Measurements from ENCODE around the gene SPATA20. TPM values are rescaled to one million over a fixed set of nuclear protein-coding genes. Genes with fewer than 3 reads are reported as not detected.

Gene SPATA20
- total and polyA plus RNA-seq, 2 of the 13 experiments (the other 11 are each of a cell fraction or from before 2014, with no cell fraction given): 36.1 to 64.8 TPM

GRCh38 chr17:50541716-50542688 is 5.0 kb upstream of the SPATA20 start (continued):
- TF ChIP-seq THRA (CRISPR knock-in tag; IDR thresholded peaks at IDR 0.05; ENCODE audit: borderline replicate concordance): 0 out of 2 replicates have a peak, but pooled peaks have one; percentile 15
- TF ChIP-seq ZNF660 (CRISPR knock-in tag; IDR thresholded peaks at IDR 0.05; ENCODE audit: borderline replicate concordance, low read depth): no peak
- no peak for TF ChIP-seq SATB2 (CRISPR knock-in tag; IDR thresholded peaks at IDR 0.05)
- peak; percentile 28; the same call in 1 of the 2 replicates for TF ChIP-seq ZNF362 (CRISPR knock-in tag; IDR thresholded peaks at IDR 0.05; ENCODE audit: borderline replicate concordance)
- TF ChIP-seq ZNF543 (CRISPR knock-in tag; IDR thresholded peaks at IDR 0.05): no peak
- peak; percentile 93 for TF ChIP-seq CENPT (CRISPR knock-in tag; IDR thresholded peaks at IDR 0.05; ENCODE audit: low read depth)
- peak; percentile 95 for TF ChIP-seq SALL2 (CRISPR knock-in tag; IDR thresholded peaks at IDR 0.05)
- TF ChIP-seq ZNF710 (CRISPR knock-in tag; IDR thresholded peaks at IDR 0.05; ENCODE audit: borderline replicate concordance): peak; percentile 76; the same call in 1 of the 2 replicates
- TF ChIP-seq SOX6 (IDR thresholded peaks at IDR 0.05): no peak
- TF ChIP-seq SOX6 (CRISPR knock-in tag; IDR thresholded peaks at IDR 0.05): no peak
- no peak for TF ChIP-seq ZNF317 (CRISPR knock-in tag; IDR thresholded peaks at IDR 0.05)
- TF ChIP-seq ZNF605 (CRISPR knock-in tag; IDR thresholded peaks at IDR 0.05): peak; percentile 69; the same call in 1 of the 2 replicates
- peak; percentile 39; the same call in 1 of the 2 replicates for TF ChIP-seq IRF2 (CRISPR knock-in tag; IDR thresholded peaks at IDR 0.05)
- TF ChIP-seq SNAPC5 (CRISPR knock-in tag; IDR thresholded peaks at IDR 0.05; ENCODE audit: borderline replicate concordance): no peak
- peak; percentile 52 for TF ChIP-seq MED1 (CRISPR knock-in tag; IDR thresholded peaks at IDR 0.05)
- TF ChIP-seq HNF1B (CRISPR knock-in tag; IDR thresholded peaks at IDR 0.05): no peak
- TF ChIP-seq ZNF75D (CRISPR knock-in tag; IDR thresholded peaks at IDR 0.05; ENCODE audit: borderline replicate concordance): no peak
- peak; percentile 96 for TF ChIP-seq CHCHD3 (CRISPR knock-in tag; IDR thresholded peaks at IDR 0.05)
- peak; percentile 76 for TF ChIP-seq HOXA3 (CRISPR knock-in tag; IDR thresholded peaks at IDR 0.05)
- no peak for TF ChIP-seq GRHL1 (CRISPR knock-in tag; conservative IDR thresholded peaks at IDR 0.05)

All from HepG2 (cell line).